Astrocyte (in vitro differentiated cells and primary cell): ENCODE data around the gene KNDC1.

Experiments
- EZH2 ChIP-seq: IDR thresholded peaks from 2 replicates; pipeline ENCODE4 v1.6.1; 2012; ENCODE audit warnings: mild to moderate bottlenecking, low read length, inconsistent platforms; ENCODE audit not compliant: insufficient read depth
- TF ChIP-seq, protein P1 (sequence below): IDR thresholded peaks from 2 replicates; pipeline ENCODE4 v1.5.1; 2011; ENCODE audit warnings: low read depth, mild to moderate bottlenecking, inconsistent platforms, low read length, moderate library complexity; ENCODE audit not compliant: insufficient read depth

- TF ChIP-seq, protein P1, sequence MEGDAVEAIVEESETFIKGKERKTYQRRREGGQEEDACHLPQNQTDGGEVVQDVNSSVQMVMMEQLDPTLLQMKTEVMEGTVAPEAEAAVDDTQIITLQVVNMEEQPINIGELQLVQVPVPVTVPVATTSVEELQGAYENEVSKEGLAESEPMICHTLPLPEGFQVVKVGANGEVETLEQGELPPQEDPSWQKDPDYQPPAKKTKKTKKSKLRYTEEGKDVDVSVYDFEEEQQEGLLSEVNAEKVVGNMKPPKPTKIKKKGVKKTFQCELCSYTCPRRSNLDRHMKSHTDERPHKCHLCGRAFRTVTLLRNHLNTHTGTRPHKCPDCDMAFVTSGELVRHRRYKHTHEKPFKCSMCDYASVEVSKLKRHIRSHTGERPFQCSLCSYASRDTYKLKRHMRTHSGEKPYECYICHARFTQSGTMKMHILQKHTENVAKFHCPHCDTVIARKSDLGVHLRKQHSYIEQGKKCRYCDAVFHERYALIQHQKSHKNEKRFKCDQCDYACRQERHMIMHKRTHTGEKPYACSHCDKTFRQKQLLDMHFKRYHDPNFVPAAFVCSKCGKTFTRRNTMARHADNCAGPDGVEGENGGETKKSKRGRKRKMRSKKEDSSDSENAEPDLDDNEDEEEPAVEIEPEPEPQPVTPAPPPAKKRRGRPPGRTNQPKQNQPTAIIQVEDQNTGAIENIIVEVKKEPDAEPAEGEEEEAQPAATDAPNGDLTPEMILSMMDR = no peak
- no peak for TF ChIP-seq EZH2
These were observed 29.0 kb upstream of the KNDC1 start for GRCh38 chr10:133131053-133131452.
